ENCODE measurements around the gene PGAP6.
"Not testable (repeated sequence)": the region's sequence is repeated elsewhere in the genome, so short reads cannot be mapped to it uniquely, and the experiment has no call there.

PGAP6 gene

DNA sequence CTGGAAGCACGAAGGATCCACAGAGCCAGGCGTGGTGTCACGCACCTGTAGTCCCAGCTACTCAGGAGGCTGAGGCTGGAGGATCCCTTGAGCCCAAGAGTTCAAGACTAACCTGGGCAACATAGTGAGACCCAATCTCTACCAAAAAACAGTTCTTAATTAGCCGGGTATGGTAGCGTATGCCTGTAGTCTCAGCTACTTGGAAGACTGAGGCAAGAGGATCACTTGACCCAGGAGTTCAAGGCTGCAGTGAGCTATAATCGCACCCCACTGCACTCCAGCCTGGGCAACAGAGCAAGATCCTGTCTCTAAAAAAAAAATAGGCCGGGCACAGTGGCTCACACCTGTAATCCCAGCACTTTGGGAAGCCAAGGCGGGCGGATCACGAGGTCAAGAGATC lies 33.3 kb downstream of the PGAP6 start:
- not testable (repeated sequence) for DNase-seq

DNA sequence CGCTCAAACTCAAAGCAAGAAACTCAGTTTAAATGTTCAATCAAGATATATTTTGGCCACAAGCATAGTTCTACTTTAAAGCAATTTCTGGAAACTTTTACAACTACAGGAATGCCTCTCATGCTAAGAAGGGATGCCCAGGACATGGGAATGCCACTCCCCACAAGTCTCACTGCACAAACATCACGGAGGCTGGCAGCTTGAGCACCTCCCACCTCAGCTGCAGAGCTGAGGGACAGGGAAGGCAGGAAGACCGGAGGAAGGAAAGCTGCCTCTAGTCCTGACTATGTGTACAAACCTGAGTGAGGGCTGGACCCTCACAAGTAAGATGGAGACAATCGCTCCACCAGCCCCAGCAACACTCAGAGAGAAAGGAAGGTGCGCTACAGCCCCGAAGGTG lies 34.6 kb downstream of the PGAP6 start:
- DNase-seq = no peak

DNA sequence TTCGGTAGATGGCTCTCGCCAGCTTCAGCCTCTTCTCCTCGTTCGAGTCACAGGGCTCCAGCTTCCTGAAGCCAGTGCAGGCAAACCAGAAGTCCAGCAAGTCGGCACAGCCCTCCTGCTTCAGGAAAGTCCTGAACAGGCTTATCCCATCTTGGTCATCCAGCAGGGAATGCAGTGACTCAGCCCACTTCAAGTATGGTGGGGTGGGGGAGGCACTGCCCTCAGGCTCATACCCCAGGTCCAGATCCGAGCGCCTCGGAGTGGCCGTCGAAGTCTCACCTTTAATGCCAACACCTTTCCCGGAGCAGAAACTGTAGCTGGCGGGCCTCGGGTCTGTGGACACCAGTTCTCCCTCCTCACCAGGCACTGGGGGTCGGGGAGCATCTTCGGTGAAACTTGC lies 35.2 kb downstream of the PGAP6 start:
- no peak for DNase-seq

DNA sequence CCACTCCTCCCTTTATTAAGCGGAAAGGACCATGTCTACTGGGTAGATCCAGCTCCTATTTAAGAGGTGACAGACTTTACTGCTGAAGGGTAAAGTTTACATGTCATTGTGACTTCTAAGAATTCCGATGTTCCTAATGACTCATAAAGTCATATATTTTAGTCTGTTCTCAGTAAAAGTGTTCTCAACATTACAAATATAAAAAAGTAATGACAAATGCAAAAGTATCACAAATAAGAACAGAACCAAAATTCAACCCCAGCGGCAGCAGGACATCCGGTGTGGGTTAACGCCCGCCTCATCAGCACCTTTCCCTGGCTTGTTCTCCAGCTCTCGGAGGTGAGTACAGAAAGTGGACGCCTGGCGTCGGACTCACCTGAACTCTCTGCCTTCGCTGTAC lies 36.0 kb downstream of the PGAP6 start:
- DNase-seq = no peak

DNA sequence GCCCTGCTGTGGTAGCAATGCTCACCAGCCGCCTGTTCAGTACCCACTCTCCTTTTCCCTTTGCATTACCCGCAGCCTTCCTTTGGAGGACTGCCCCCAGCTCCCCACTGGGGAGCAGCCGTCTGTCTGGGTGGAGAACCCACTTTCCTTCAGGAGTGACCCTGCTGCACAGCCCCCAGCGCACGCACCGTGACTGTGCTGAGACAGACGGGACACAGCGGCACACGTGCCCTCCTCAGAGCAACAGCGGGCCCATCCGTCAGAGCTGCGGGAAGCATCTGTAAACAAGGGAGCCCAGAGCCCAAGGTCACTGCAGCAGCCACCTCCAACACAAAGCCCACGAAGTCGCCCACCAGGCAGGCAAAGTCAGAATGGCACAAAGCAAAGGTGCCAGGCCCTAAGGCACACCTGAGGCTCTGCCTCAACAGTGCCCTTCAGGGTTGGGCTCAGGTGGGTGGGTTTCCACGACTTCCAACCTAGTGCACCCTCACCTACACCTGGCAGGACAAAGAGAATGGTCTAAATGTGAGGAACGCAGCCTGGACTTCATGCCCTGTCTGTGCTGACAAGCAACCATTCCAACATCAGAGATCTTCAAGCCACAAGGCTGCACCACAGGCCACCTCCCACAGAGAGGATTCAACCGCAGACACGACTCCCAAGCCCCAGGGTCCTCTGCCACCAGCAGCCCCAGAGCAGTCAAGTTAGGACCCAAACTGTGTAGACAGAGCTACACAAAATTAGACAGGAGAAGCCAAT lies 39.1 kb downstream of the PGAP6 start:
- DNase-seq = no peak

DNA sequence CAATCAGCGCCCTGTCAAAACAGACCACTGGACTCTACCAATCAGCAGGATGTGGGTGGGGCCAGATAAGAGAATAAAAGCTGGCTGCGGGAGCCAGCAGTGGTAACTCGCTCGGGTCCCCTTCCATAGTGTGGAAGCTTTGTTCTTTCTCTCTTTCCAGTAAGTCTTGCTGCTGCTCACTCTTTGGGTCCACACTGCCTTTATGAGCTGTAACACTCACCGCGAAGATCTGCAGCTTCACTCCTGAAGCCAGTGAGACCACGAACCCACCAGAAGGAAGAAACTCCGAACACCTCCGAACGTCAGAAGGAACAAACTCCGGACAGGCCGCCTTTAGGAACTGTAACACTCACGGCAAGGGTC lies 39.8 kb downstream of the PGAP6 start:
- not testable (repeated sequence) for DNase-seq

DNA sequence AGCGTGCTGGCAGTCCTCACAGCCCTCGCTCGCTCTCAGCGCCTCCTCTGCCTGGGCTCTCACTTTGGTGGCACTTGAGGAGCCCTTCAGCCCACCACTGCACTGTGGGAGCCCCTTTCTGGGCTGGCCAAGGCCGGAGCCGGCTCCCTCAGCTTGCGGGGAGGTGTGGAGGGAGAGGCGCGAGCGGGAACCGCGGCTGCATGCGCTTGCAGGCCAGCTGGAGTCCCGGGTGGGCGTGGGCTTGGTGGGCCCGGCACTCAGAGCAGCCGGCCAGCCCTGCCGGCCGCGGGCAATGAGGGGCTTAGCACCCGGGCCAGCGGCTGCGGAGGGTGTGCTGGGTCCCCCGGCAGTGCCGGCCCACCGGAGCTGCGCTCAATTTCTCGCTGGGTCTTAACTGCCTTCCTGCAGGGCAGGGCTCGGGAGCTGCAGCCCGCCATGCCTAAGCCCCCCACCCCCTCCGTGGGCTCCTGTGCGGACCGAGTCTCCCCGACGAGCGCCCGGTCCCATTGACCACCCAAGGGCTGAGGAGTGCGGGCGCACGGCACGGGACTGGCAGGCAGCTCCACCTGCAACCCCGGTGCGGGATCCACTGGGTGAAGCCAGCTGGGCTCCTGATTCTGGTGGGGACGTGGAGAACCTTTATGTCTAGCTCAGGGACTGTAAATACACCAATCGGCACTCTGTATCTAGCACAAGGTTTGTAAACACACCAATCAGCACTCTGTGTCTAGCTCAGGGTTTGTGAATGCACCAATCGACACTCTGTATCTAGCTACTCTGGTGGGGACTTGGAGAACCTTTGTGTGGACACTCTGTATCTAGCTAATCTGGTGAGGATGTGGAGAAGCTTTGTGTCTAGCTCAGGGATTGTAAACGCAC lies 40.4 kb downstream of the PGAP6 start:
- DNase-seq = not testable (repeated sequence)

DNA sequence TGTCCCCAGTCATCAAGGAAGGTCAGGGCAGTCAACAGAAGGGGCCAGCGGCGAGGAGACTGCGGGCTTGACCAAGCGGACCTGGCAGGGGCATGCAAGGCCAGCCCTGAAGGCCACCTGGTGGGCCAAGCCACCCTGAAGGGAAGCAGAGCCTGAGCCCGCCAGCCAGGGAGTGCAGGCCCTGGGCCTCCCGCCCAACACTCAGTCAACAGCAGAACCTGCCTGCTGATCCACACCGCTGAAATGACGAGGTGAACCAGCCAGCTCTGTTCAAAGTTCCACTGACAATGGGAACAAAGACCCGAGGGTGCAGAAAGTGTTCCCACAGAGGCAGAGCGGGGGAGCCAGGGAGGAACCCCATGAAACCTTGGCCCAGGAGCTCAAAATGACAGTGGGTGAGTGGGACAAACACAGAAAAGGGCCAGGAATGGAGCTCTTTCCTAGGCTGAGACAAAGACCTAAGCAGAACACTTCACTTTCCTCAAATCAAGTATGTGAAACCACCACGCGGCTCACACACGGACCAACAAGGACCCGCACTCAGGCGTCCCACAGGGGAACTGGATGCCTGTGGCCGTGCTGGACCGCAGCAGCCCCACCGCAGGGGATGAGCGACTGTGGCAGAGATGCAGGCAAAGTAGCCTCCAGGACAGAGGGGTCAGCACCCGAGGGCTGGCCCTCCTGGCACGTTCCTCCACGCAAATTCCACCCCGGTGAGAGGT lies 41.2 kb downstream of the PGAP6 start:
- no peak for DNase-seq

DNA sequence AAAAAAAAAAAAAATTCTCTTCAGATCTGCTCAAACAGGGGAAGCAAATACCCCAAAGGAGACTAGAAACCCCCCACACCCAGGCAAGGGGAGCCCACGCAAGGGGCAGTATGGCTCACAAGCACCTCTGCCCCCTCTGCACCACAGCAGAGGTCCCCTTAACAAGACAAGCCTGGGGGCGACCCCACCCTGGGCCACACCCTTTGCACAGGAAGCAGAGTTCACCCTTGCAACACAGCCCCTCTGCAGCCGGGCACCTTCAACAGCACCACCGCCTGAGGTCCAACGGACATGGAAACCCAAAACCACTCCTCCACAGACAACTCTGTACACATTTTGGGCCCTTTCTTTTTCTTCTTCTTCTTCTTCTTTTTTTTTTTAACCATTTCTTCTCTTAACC lies 42.1 kb downstream of the PGAP6 start:
- DNase-seq = no peak

DNA sequence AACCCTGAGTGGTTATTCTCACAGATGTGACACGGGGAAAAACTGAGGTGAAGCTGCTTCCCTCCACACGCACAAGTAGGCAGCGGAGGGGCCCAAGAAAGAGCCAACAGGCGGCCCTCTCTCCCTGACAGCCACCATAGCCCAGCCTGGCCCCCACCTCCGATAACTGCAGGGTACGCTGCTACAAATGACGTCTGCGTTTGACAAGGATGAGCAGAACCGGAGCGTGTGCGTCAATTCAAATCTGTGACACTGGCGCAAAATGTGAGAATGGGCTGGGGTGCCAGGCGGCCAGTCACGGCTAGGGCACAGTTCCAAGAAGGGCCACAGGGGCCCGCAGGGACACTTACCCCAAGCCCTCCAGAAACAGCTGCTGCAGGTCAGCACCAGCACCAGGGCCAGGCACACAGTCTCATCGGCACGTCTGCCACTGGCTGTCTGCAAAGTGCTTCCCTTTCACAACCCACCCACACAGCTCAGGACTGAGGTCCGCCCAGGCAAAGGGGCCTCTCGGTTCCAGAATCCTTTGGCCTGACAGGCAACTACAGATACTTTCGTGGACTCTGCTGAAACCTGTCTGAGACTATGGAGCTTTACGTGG lies 43.7 kb downstream of the PGAP6 start:
- DNase-seq = no peak

DNA sequence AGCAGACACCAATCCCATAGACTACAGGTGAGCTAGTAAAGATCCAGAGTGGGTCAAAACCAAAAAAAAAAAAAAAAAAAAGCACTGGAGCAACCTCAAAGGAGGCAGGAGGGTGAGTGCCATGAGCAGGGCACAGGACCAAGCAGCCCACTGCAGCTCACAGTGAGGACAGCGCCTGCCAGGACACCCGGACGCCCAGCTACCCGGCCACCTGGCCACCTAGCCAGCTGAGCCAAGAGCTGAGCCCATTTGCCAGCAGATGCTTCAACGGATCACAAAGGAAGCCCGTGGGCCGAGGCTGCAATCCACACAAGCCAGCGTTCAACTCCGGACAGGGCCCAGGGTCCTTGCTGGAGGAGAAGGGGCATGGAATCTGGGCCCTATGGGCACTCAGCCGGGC lies 44.3 kb downstream of the PGAP6 start:
- no peak for DNase-seq

DNA sequence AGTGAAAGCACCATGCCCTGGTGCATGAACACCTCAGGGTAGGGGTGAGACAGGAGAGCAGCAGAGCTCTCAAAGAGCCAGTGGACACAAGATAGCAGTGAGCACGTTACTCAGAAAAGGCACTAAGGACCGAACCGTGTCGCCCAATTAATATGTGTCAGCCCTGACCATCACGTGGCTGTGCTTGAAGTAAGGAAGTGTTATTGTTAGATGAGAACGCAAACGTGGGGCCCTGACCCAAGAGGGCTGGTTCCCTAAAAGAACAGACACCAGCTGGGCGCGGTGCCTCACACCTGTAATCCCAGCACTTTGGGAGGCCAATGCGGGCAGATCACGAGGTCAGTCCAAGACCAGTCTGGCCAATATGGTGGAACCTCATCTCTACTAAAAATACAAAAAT lies 45.5 kb downstream of the PGAP6 start:
- DNase-seq = no peak

DNA sequence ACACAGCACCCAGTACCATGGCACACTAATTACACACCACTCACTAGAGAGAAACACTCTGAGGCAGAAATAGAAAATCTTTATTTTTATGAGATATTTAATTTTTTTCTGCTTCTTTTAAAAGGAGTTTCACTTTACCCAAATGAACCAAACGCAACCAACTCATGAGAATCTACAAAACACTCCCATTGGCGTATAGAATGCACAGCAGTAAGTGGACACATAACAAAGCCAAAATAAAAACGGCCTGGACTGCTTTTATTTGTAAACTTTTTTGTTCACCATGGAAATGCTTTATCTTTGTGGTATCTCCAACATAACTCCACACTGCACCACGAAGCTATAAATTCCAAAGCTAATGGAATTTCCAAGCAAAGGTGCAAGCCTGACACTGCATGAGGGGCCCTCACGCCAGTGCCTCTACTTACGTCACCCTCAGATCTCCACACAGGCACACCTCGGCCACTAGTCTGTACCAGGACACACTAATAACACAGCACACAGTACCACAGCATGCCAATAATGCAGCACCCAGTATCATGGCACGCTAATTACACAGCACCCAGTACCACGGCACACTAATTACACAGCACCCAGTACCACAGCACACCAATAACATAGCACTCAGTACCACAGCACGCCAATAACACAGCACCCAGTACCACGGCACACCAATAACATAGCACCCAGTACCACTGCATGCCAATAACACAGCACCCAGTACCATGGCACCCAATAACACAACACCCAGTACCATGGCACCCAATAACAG lies 46.7 kb downstream of the PGAP6 start:
- DNase-seq = not testable (repeated sequence)

DNA sequence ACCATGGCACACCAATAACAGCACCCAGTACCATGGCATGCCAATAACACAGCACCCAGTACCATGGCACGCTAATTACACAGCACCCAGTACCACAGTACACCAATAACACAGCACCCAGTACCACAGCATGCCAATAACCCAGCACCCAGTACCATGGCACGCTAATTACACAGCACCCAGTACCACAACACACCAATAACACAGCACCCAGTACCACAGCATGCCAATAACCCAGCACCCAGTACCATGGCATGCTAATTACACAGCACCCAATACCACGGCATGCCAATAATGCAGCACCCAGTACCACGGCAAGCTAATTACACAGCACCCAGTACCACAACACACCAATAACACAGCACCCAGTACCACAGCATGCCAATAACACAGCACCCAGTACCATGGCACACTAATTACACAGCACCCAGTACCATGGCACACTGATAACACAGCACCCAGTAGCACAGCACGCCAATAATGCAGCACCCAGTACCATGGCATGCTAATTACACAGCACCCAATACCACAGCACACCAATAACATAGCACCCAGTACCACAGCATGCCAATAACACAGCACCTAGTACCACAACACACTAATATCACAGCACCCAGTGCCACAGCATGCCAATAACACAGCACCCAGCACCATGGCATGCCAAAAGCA lies 47.5 kb downstream of the PGAP6 start:
- DNase-seq = not testable (repeated sequence)

DNA sequence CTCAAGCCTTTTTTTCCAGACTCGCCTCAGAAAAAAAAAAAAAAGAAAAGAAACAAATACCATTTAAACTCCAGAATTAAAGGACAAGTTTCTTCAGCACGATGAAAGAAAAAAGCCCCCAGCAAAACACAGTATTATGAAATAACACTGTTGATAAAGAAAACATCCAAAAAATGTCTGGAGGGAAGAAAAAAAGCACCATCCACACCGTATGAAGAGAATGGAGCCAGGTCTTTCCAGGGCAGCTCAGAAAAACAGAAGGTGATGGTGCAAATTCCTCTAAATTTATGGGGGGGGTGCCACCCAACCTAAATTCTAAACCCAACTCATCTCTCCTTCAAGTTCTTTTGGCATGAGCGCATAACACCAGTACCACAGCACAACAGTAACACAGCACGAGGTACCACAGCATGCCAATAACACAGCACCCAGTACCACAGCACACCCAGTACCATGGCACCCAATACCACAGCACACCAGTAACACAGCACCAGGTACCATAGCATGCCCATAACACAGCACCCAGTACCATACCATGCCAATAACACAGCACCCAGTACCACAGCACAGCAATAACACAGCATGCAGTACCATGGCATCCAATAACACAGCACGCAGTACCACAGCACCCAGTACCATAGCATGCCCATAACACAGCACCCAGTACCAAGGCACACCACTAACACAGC lies 48.2 kb downstream of the PGAP6 start:
- no peak for DNase-seq

DNA sequence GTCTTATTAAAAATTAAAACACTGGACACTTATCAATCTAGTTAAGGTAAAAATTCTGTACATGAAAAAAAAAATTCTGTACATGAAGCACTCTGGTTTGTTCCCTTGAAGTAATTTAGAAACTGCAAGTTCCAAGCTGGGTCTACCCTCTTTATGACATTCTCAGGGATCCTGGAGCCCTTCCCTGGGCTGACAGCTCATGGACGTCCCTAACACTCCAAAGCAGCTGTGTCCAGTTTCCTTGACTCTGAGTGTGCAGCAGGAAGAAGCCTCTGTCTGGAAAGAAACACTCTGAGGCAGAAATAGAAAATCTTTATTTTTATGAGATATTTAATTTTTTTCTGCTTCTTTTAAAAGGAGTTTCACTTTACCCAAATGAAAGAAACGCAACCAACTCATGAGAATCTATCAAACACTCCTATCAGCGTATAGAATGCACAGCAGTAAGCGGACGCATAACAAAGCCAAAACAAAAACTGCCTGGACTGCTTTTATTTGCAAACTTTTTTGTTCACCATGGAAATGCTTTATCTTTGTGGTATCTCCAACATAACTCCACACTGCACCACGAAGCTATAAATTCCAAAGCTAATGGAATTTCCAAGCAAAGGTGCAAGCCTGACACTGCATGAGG lies 50.5 kb downstream of the PGAP6 start:
- DNase-seq = not testable (repeated sequence)

DNA sequence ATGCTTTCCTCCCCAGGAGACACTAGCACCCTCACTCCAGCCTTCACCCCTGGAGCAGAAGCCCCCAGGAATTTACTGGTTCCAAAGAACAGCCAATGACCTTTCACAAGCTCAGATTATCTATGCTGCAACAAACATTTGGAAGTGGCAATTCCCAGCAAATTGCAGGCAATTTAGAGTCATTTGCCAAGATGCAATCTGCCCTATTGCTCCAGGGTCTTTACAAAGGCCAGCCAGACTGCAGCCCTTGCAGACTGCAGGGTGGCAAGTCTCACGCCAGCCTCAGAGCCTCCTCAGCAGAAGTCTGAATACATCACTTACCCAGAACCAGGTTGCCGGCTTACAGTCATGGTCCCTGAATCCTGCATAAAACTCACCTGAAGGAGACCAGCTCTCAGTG lies 51.0 kb downstream of the PGAP6 start:
- DNase-seq = no peak

DNA sequence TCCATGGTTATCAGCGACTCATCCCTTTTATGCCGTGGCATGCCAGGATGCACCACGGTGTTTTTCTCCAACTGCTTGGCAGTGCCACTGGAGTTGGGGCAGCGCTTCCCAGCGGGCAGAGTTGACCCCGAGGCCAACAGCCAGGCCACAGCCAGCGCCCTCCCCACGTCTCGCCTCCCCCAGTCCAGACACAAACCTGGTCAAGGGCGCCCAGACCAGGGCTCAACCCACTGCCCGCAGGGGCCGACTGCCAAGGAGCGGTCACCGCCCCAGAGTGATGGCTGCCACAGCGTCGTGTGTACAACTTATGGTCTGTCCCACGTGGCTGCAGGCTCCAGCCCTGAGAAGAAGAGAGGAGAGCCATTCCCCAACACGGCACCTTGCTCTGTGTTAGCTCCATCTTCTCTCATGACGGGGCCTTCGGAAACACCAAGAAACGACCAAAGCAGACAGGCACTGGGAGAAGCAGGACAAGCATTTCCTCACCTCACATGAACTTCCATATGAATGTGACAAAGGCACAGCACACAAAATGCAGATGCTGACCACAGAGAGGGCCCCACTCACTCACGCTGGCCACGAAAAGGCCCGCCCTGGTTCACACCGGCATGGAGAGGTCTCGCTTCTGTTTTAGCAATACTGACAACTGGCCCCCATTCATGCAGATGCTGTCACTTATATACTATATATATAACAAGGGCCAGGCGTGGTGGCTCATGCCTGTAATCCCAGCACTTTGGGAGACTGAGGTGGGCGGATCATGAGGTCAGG lies 56.2 kb downstream of the PGAP6 start:
- no peak for DNase-seq

DNA sequence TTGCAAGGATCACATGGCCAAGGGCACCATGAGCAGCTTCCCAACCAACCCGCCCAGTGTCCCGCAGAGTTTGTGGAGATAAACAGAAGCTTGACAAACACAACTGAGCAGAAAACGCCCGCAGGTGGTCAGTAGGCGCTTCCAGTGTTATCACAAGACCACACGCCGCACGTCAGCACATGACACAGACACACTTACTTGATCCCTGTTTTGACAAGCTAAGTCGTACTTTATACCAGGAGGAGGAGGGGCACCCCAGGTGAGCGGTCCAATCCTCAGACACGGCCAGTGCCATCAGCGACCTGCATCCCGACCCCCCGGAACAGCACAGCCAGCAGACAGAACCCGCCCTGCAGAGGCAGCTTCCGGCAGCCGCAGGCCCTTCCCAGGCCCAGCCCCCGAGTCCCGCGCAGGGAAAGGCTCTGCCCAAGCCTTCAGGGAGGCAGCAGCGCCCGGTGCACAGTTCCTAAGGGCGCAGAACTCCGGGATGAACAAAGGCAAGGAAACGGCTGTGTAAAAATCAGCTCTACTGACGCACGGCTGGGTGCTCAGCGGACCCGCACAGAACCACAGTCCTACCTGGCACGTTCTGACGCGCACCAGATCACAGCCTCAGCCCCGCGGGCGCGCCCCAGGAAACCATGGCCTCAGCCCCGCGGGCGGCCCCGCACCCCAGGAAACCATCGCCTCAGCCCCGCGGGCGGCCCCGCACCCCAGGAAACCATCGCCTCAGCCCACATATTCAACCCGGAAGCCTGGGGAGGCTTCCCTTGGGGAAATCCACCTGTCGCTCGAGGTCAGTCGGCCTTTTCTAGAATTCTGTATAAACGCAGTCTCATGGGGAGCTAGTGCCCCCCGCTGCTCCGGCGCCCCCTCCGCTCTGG lies 57.1 kb downstream of the PGAP6 start:
- DNase-seq = peak; percentile 29

All from activated T-cell treated with anti-CD3 and anti-CD28 coated beads for 4 hours (primary cell).